ENCODE results near the gene EFCAB9. TPM values are rescaled to one million over a fixed set of nuclear protein-coding genes. Genes with fewer than 3 reads are reported as not detected.
"Not testable (repeated sequence)": the region's sequence is repeated elsewhere in the genome, so short reads cannot be mapped to it uniquely, and the experiment has no call there.

The EFCAB9 gene
- total and polyA plus RNA-seq, 2 donors from 2014 or later = not detected

GRCh38 chr5:172188893-172189692 is 4.9 kb upstream of the EFCAB9 start:
- Histone ChIP-seq H3K4me3 (ENCODE audit: low read length in 3 of 3) (peak overlapping the region in 2 of 3 donors; percentile 58 to 85), H3K27ac (ENCODE audit: low read depth in 2 of 2, low read length in 2 of 2) (no peak overlapping the region), H3K4me1 (ENCODE audit: control insufficient read depth in 2 of 3, insufficient read depth in 2 of 3, low read depth in 1 of 3, low read length in 3 of 3) (peaks cover 0 to 5% (median 0%) of the 10 kb centered on the region in 3 donors), H3K9me3 (ENCODE audit: control insufficient read depth in 2 of 3, insufficient read depth in 1 of 3, low read length in 3 of 3) (no peaks in the 10 kb centered on the region), H3K9ac (ENCODE audit: low read length in 3 of 3) (peak overlapping the region in 1 of 3 donors; percentile 51), H3K27me3 (ENCODE audit: control insufficient read depth, insufficient read depth, low read length) (no peaks in the 10 kb centered on the region), H3K36me3 (ENCODE audit: control insufficient read depth in 2 of 3, insufficient read depth in 3 of 3, low read length in 3 of 3) (no peaks in the 10 kb centered on the region)
- intact Hi-C loops (cut with DNase I) = loop anchor here (10.0 kb wide), 1 partner anchor 74 kb away; no protein-coding TSS in a partner anchor
- DNase-seq = peak in 4 of 5 donors; percentile 41 to 64 (median 58)
- no peak for FAIRE-seq
- no peak for TF ChIP-seq CTCF (IDR thresholded peaks at IDR 0.05; ENCODE audit: borderline replicate concordance, extremely low read depth, insufficient read depth)

GRCh38 chr5:172189693-172190296 is 4.2 kb upstream of the EFCAB9 start:
- H3K36me3 ChIP-seq (ENCODE audit: control insufficient read depth in 2 of 3, insufficient read depth in 3 of 3, low read length in 3 of 3) = no peaks in the 10 kb centered on the region
- DNase-seq (no peak), FAIRE-seq (no peak)
- H3K4me3 ChIP-seq (ENCODE audit: low read length in 3 of 3) = no peak overlapping the region
- intact Hi-C loops (cut with DNase I) = loop anchor here (10.0 kb wide), 1 partner anchor 75 kb away; no protein-coding TSS in a partner anchor
- H3K9ac ChIP-seq (ENCODE audit: low read length in 3 of 3) = no peak overlapping the region
- no peaks in the 10 kb centered on the region for H3K27me3 ChIP-seq (ENCODE audit: control insufficient read depth, insufficient read depth, low read length)
- TF ChIP-seq CTCF (IDR thresholded peaks at IDR 0.05; ENCODE audit: borderline replicate concordance, extremely low read depth, insufficient read depth) = no peak
- H3K27ac ChIP-seq (ENCODE audit: low read depth in 2 of 2, low read length in 2 of 2) = no peak overlapping the region
- H3K9me3 ChIP-seq (ENCODE audit: control insufficient read depth in 2 of 3, insufficient read depth in 1 of 3, low read length in 3 of 3) = no peaks in the 10 kb centered on the region
- H3K4me1 ChIP-seq (ENCODE audit: control insufficient read depth in 2 of 3, insufficient read depth in 2 of 3, low read depth in 1 of 3, low read length in 3 of 3) = peaks cover 0 to 5% (median 0%) of the 10 kb centered on the region in 3 donors

GRCh38 chr5:172194985-172195774 is 1.2 kb downstream of the EFCAB9 start:
- no peak for FAIRE-seq

GRCh38 chr5:172197775-172198174 is 3.8 kb downstream of the EFCAB9 start:
- H3K9me3 ChIP-seq (ENCODE audit: control insufficient read depth in 2 of 3, insufficient read depth in 1 of 3, low read length in 3 of 3); H3K9ac ChIP-seq (ENCODE audit: low read length in 3 of 3); FAIRE-seq; H3K27me3 ChIP-seq (ENCODE audit: control insufficient read depth, insufficient read depth, low read length); DNase-seq; H3K4me3 ChIP-seq (ENCODE audit: low read length in 3 of 3); intact Hi-C loops (cut with DNase I); H3K4me1 ChIP-seq (ENCODE audit: control insufficient read depth in 2 of 3, insufficient read depth in 2 of 3, low read depth in 1 of 3, low read length in 3 of 3); H3K36me3 ChIP-seq (ENCODE audit: control insufficient read depth in 2 of 3, insufficient read depth in 3 of 3, low read length in 3 of 3); H3K27ac ChIP-seq (ENCODE audit: low read depth in 2 of 2, low read length in 2 of 2): not testable (repeated sequence)

More at GRCh38 chr5:172194985-172195774, 1.2 kb downstream of the EFCAB9 start:
- Histone ChIP-seq H3K27me3 (ENCODE audit: control insufficient read depth, insufficient read depth, low read length) (no peaks in the 10 kb centered on the region), H3K4me1 (ENCODE audit: control insufficient read depth in 2 of 3, insufficient read depth in 2 of 3, low read depth in 1 of 3, low read length in 3 of 3) (no peaks in the 10 kb centered on the region), H3K36me3 (ENCODE audit: control insufficient read depth in 2 of 3, insufficient read depth in 3 of 3, low read length in 3 of 3) (no peaks in the 10 kb centered on the region), H3K9ac (ENCODE audit: low read length in 3 of 3) (no peak overlapping the region), H3K9me3 (ENCODE audit: control insufficient read depth in 2 of 3, insufficient read depth in 1 of 3, low read length in 3 of 3) (no peaks in the 10 kb centered on the region), H3K27ac (ENCODE audit: low read depth in 2 of 2, low read length in 2 of 2) (no peak overlapping the region), H3K4me3 (ENCODE audit: low read length in 3 of 3) (no peak overlapping the region)
- TF ChIP-seq CTCF (IDR thresholded peaks at IDR 0.05; ENCODE audit: borderline replicate concordance, extremely low read depth, insufficient read depth) = no peak
- intact Hi-C loops (cut with DNase I) = no loop called here
- DNase-seq = no peak

Data from kidney (tissue), 14 donors.